Dermis lymphatic vessel endothelial cell (primary cell): ENCODE results near the gene TBC1D20. TPM values are rescaled to one million over a fixed set of nuclear protein-coding genes. Genes with fewer than 3 reads are reported as not detected.

Source experiments
- total RNA-seq: library from RNA; depleted of rRNA; stranded (reverse); fragments of >200 nt; gene quantifications from 2 replicates; pipeline ENCODE4 v1.2.1, GENCODE V29; 2014

The TBC1D20 gene
- total RNA-seq, result 19.8 and 20.3 TPM in 2 replicates

GRCh38 chr20:462199-462991, at the start of gene TBC1D20:
TSS of gene TBC1D20 (minus strand) at chr20:462533. CDS start at chr20:462405, 128 bp downstream.

GRCh38 chr20:407953-408842, 54.1 kb downstream of the TBC1D20 start, which contains the start of gene RBCK1:
TSS of gene RBCK1 (plus strand) at chr20:408299. CDS start at chr20:408758, 459 bp downstream.

Other genes starting within 250 kb of the TBC1D20 start
- not detected in 2 replicates for gene DEFB129, start 235.3 kb downstream of the TBC1D20 start, total RNA-seq
- not detected in 2 replicates for gene DEFB132, start 204.8 kb downstream of the TBC1D20 start, total RNA-seq
- 1.4 and 2.2 TPM in 2 replicates for gene C20orf96, start 171.8 kb downstream of the TBC1D20 start, total RNA-seq
- 19.8 and 24.2 TPM in 2 replicates for gene ZCCHC3, start 165.0 kb downstream of the TBC1D20 start, total RNA-seq
- gene SOX12, start 137.0 kb downstream of the TBC1D20 start, total RNA-seq, result 1.5 TPM in 2 replicates
- 12.7 and 14.0 TPM in 2 replicates for gene NRSN2, start 115.4 kb downstream of the TBC1D20 start, total RNA-seq
- 31.5 and 37.9 TPM in 2 replicates for gene TRIB3, start 81.8 kb downstream of the TBC1D20 start, total RNA-seq
- 57.8 and 66.2 TPM in 2 replicates for gene RBCK1, start 54.2 kb downstream of the TBC1D20 start, total RNA-seq
- 79.4 and 93.3 TPM in 2 replicates for gene CSNK2A1, start 81.3 kb upstream of the TBC1D20 start, total RNA-seq
- 0.34 and 1.1 TPM in 2 replicates for gene TCF15, start 147.8 kb upstream of the TBC1D20 start, total RNA-seq
- gene SRXN1, start 190.7 kb upstream of the TBC1D20 start, total RNA-seq, result 20.2 and 24.1 TPM in 2 replicates
- gene SCRT2, start 213.3 kb upstream of the TBC1D20 start, total RNA-seq, result not detected in 2 replicates